IPS DF 19.7 (cell line): ENCODE measurements around the gene DDX4.
"Not testable (repeated sequence)": the region's sequence is repeated elsewhere in the genome, so short reads cannot be mapped to it uniquely, and the experiment has no call there.

Source experiments
- DNase-seq: peaks from one replicate; pipeline ENCODE4 v3.0.0-alpha.2; 2013; ENCODE audit warnings: low read depth, low spot score

The DDX4 gene

GRCh38 chr5:55724281-55724680 is 13.6 kb upstream of the DDX4 start:
- DNase-seq = no peak

- DNase-seq = no peak
Observed at GRCh38 chr5:55731848-55732247, 6.0 kb upstream of the DDX4 start.

- DNase-seq = no peak
Observed at GRCh38 chr5:55732585-55732984, 5.3 kb upstream of the DDX4 start.

GRCh38 chr5:55734658-55735057 is 3.2 kb upstream of the DDX4 start:
- no peak for DNase-seq

- no peak for DNase-seq
Observed at GRCh38 chr5:55742778-55743177, 4.9 kb downstream of the DDX4 start.

DNA sequence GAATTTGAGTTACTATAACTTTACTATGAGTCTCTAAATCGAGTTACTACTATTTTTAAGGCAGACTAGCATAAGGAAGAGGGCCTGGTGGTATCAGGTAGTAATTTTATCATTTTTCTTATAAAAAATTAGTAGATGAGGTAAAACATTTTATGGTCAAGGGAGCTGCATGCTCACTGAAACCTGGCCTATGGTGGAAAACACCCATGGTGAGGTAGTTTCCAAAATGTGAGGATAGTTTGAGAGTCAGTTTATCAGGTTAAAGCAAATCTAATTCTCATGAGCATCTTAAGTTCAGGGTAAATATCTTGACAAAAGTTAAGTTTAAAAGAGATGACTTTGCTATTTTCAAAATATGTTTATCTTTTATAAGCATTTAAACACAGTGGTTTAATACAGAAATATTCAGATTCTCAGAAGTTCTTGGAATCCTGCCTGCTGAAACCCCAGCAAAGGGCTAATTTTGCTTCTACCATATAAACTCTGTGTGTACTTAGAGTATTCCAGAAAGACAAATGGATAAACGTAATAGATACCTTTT is 10.0 kb downstream of the DDX4 start:
- DNase-seq = no peak

GRCh38 chr5:55749387-55749786 is 11.5 kb downstream of the DDX4 start:
- DNase-seq = no peak

GRCh38 chr5:55750063-55750462 is 12.2 kb downstream of the DDX4 start:
- no peak for DNase-seq

GRCh38 chr5:55750499-55750898 is 12.6 kb downstream of the DDX4 start:
- DNase-seq = no peak

- no peak for DNase-seq
Observed at GRCh38 chr5:55758231-55758630, 20.4 kb downstream of the DDX4 start.

DNA sequence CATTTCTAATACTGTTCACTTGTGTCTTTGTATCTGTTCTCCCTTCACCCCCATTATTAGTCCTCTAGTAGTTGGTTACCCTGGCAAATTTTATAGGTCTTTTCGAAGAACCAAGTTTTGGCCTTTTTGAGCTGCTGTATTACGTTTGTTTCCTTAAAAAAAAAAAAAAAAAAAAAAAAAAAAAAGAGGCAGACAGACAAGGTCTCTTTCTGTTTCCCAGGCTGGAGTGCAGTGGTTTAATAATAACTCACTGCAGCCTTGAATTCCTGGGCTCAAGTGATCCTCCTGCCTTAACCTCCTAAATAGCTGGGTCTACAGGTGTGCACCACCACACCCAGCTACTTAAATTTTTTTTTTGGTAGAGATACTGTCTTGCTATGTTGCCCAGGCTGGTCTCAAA is 20.9 kb downstream of the DDX4 start:
- no peak for DNase-seq

- not testable (repeated sequence) for DNase-seq
Observed at GRCh38 chr5:55761721-55762120, 23.9 kb downstream of the DDX4 start.

DNA sequence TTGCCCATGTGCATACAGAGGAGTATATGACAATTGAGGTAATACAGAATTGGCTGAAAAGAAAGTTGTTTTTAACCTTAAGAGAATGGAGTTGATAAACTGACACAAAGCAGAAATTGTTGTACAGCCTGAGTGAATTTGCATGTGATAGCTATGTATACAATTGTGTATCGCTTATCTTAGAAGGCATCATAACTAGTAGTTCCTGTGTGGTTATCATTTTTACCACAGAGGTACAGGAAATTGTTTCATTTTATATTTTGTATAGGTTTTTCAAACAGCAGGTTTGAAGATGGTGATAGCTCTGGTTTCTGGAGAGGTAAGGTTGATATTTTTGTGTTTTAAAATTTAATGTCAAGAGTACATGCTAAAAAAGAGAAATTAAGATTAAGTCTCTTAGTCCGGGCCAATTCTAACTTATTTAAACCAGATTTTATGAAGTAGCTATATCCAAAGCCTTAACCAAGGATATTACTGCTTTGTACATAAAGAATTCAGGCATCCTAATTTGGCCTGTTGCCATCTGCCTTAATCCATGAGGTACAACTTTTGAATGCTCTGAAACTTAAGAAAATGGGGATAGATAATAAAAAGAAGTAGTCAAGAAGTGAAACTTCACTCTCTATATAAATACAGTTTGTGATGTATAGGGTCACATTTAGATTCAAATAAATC is 26.0 kb downstream of the DDX4 start:
- no peak for DNase-seq

DNA sequence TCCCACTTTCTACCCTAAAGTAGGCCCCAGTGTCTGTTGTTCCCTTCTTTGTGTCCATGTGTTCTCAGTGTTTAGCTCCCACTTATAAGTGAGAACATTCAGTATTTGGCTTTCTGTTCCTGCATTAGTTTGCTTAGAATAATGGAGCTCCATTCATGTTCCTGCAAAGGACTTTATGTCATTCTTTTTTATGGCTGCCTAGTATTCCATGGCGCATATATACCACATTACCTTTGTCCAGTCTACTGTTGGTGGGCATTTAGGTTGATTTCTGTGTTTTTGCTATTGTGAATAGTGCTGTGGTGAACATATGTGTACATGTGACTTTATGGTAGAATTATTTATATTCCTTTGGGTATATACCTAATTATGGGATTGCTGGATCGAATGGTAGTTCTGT is 30.4 kb downstream of the DDX4 start:
- DNase-seq = no peak

DNA sequence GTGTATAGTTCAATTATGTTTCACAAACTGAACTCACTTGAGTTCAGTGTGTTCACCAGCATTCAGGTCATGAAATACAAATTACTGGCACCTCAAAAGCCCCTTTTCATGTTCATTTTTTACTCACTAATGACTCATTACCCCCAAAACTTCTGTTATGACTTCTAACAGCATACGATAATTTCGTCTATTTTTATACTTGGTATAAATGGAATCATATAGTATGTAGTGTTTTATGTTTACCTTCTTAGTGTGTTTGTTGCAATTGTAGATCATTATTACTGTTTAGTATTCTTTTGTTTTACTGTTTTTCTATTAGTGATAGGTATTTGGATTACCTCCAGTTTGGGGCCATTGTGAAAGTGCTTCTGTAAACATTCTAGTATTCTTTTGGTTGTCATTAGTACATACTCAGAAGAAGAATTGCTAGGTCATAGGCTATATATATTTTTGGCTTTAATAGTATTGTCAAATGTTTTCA is 33.4 kb downstream of the DDX4 start:
- no peak for DNase-seq

DNA sequence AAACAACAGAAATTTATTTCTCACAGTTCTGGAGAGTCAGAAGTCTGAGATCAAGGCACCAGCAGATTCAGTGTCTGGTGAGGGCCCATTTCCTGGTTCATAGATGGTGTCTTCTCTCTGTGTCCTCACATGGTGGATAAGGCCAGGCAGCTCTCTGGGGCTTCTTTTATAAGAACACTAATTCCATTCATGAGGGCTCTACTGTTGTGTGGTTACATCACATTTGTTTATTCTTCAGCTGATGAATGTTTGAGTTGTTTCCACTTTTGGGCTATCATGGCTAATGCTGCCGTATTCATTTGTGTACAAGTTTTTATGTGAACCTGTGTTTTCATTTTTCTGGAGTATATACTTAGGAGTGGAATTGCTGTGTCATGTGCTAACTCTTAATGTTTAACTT is 35.2 kb downstream of the DDX4 start:
- DNase-seq = no peak

- DNase-seq = no peak
Observed at GRCh38 chr5:55777332-55777731, 39.5 kb downstream of the DDX4 start.

DNA sequence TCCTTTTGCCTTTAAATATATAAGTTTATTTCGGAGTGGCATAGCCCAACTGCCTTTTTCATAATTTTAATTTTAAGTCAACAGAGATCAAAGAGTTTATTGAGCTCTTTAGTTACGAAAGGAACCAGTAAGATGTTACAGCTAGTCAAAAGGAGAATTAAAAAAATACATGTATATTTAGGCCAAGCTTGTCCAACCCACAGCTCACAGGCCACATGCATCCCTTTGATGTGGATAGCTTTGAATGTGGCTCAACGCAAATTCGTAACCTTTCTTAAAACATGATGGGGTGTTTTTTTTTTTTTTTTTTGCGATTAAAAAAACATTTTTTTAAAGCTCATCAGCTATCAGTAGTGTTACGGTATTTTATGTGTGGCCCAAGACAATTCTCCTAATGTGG is 63.1 kb downstream of the DDX4 start:
- DNase-seq = no peak

DNA sequence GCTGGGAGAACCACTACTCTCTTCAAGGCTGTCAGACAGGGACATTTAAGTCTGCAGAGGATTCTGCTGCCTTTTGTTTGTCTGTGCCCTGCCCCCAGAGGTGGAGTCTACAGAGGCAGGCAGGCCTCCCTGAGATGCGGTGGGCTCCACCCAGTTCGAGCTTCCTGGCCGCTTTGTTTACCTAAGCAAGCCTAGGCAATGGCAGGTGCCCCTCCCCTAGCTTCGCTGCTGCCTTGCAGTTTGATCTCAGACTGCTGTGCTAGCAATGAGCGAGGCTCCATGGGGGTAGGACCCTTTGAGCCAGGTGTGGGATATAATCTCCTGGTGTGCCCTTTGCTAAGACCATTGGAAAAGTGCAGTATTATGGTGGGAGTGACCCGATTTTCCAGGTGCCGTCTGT is 71.0 kb downstream of the DDX4 start:
- DNase-seq = not testable (repeated sequence)

- DNase-seq = not testable (repeated sequence)
Observed at GRCh38 chr5:55815939-55816338, 78.1 kb downstream of the DDX4 start.

GRCh38 chr5:55816342-55816741 is 78.5 kb downstream of the DDX4 start:
- DNase-seq = no peak

DNA sequence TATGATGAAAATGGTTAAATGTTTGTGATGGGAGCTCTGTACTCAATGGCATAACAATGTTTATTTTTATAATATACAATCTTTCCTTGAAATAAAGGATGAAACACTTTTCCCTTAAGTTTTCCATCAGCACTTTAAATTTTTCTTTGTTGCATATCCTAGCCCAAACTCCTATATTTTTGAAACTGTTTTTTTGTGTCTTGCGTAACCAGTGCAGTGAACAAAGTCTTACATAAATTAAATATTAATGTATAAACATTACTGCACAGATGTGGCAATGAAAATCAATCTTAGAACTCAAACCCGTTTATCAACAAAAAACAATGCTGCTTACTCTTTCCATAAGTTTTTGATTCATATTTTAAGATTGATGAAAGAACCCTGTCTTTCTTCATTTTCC is 79.2 kb downstream of the DDX4 start:
- no peak for DNase-seq

DNA sequence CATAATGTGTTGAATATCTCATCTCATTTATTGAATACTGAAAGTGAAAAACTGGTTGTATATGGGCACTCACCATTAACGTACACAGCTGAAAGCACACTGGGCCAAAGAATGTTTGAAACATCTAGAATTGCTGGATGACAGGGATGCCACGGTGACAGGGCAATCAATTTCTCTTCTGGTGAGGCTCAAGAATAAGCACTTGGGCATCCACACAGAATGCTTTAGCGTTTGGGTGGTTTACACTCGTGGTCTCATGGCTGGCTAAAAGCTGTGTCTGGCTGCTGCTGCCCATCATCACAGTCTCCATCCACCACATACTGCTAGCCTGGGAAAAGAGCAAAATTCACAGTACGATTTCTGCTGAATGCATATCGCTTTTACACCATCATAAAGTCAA is 82.6 kb downstream of the DDX4 start:
- no peak for DNase-seq
